ENCODE data around the gene AGER. TPM values are rescaled to one million over a fixed set of nuclear protein-coding genes. Genes with fewer than 3 reads are reported as not detected.

The AGER gene
- total and polyA plus RNA-seq, 9 of the 15 experiments (the other 6 are each of a cell fraction or from before 2014, with no cell fraction given), result 1.2 to 11.5 (median 4.1) TPM

DNA sequence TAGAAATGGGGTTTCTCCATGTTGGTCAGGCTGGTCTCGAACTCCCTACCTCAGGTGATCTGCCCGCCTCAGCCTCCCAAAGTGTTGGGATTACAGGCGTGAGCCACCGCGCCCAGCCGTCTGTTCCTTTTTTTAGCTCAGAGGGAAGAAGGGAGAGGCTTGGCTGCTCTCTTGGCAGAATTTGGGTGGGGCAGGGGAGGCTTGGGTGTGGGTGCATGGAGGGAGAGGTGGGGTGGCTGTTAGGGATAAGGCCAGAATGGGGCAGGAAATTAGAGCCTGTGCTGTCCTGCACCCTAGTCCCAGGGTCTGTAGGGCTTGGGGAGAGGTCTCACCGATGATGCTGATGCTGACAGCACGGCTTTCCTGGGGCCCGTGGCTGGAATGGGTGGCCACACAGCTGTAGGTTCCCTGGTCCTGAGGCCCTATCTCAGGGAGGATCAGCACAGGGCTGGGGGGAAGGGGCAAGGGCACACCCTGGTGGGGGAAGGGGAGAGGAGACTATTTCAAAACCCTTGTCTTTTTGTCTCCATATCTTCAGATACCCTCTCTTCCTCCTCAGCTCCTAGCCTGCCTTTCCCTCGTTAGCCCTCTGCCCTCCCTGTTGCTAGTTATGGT is 2.0 kb downstream of the AGER start (continued):
- TF ChIP-seq, protein P1, sequence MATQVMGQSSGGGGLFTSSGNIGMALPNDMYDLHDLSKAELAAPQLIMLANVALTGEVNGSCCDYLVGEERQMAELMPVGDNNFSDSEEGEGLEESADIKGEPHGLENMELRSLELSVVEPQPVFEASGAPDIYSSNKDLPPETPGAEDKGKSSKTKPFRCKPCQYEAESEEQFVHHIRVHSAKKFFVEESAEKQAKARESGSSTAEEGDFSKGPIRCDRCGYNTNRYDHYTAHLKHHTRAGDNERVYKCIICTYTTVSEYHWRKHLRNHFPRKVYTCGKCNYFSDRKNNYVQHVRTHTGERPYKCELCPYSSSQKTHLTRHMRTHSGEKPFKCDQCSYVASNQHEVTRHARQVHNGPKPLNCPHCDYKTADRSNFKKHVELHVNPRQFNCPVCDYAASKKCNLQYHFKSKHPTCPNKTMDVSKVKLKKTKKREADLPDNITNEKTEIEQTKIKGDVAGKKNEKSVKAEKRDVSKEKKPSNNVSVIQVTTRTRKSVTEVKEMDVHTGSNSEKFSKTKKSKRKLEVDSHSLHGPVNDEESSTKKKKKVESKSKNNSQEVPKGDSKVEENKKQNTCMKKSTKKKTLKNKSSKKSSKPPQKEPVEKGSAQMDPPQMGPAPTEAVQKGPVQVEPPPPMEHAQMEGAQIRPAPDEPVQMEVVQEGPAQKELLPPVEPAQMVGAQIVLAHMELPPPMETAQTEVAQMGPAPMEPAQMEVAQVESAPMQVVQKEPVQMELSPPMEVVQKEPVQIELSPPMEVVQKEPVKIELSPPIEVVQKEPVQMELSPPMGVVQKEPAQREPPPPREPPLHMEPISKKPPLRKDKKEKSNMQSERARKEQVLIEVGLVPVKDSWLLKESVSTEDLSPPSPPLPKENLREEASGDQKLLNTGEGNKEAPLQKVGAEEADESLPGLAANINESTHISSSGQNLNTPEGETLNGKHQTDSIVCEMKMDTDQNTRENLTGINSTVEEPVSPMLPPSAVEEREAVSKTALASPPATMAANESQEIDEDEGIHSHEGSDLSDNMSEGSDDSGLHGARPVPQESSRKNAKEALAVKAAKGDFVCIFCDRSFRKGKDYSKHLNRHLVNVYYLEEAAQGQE (IDR thresholded peaks at IDR 0.05; ENCODE audit: borderline replicate concordance), result peak; percentile 37; the same call in 1 of the 2 replicates
- TF ChIP-seq, protein P1 (CRISPR knock-in tag; IDR thresholded peaks at IDR 0.05; ENCODE audit: low read depth), result no peak
